ENCODE data around the gene ZSWIM1.
"Not testable (repeated sequence)": the region's sequence is repeated elsewhere in the genome, so short reads cannot be mapped to it uniquely, and the experiment has no call there.

Gene ZSWIM1

DNA sequence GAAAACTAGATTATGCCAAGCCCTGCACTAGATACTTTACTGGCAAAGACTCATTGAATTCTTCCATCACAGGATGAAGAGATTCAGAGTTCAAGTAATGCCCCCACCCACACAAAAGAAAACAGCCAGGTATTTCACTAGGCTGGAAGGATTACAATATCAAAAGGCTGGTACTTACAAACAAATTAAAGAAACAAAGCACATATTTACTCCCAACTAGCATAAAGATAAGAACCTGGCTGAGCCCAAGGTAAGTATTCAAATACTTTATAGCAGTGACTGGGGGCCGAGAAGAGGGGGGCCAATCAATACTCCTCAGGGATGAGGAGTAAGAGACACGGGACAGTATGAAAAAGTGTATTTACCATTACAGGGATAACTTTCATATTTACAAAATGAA lies 27.5 kb upstream of the ZSWIM1 start:
- in situ Hi-C loops (cut with MboI; ENCODE audit: low sequenced_read_pairs) = no loop called here

DNA sequence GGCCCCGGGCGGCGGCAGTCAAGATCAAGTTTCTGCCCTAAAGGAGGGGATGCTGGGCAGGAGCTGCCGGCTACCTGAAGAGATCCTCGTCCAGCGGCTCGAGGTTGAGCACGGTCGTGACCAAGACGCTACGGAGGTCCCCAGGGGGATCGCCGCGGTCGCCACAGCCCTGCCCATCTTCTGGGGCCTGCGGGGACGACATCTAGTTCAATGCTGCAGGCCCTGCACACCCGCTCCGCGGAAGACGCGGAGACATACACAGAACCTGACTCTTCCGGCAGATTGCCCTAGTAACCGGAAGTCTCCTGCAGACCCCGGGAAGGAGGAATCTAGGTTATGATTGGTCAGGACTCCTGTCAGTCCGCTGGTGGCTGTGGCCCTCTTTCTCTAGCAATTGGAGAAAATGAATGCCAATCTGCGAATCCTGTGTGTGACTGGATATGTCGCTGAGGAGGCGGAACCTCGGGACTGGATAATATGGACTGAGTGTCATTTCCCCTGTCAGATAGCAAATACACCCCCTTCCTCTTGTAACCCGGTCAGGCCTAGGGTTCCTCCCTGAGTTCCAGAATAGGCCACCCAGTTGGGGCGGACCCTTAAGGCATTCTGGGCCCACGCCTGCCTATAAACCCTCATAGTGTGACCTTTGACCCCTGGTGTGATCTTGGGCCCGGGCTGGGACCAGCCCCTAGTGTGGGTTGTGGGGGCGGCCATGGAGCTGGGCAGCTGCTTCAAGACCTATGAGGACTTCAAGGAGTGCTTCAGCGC lies 23.7 kb upstream of the ZSWIM1 start, which contains the start of the genes ACOT8 and ZSWIM3:
Gene ACOT8 (minus strand): TSS at position 279 of the 768 bp plus-strand sequence. CDS start 77 bp downstream, at position 202.
Gene ZSWIM3 (plus strand): TSS at position 501 of the 768 bp plus-strand sequence. CDS start 212 bp downstream, at position 713.
- in situ Hi-C loops (cut with MboI; ENCODE audit: low sequenced_read_pairs) = no loop called here

DNA sequence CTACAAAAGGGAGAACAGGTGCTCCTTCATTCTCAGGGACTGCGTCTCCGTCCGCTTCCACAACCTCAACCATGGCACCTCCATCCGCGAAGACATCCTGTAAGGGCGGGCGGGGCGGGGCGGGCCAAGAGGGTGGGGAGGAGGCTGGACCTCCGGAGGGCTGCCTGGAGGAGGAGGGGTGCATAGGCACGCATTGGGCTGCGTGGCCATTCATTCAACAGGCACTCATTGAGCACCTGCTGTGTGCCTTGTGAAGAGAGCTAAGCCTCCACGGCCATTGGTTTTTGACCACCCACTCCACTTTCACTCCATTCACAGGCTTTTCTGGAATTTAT lies 23.2 kb upstream of the ZSWIM1 start:
- in situ Hi-C loops (cut with MboI; ENCODE audit: low sequenced_read_pairs) = no loop called here

DNA sequence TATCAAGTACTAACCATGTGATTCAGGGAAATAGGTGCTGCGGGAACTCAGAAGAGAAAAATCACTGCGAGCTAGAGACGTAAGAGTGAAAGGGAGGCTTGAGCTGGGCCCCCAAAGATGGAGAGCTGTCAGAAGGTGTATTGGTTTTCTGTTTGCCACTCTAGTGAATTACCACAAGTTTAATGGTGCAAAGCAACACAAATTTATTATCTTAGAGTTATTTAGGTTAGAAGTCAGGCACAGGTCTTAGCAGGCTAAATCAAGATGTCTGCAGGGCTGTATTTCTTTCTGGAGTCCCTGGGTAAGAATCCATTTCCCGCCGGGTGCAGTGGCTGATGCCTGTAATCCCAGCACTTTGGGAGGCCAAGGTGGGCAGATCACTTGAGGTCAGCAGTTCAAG lies 21.1 kb upstream of the ZSWIM1 start:
- in situ Hi-C loops (cut with MboI; ENCODE audit: low sequenced_read_pairs) = no loop called here

DNA sequence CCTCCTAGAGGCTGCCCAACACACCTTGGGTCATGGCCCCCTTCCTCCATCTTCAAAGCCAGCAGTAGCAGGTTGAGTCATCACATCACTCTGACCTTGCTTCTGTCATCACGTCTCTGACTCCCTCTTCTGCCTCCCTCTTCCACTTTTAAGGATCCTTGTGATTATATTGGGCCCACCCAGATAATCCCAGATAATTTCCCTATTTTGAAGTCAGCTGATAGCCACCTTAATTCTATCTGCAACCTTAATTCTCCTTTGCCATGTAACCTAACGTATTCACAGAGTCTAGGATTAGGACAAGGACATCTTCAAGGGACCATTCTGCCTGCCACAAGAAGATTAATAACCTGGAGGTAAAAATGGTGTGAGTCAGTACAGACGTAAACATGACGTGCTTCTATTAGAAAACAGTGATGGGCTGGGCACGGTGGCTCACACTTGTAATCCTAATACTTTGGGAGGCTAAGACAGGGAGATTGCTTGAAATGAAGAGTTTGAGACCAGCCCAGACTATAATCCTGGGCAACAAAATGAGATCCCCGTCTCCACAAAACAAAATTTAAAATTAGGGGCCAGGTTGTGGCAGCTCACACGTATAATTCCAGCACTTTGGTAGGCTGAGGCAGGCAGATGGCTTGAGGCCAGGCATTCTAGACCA lies 20.3 kb upstream of the ZSWIM1 start:
- in situ Hi-C loops (cut with MboI; ENCODE audit: low sequenced_read_pairs) = no loop called here

DNA sequence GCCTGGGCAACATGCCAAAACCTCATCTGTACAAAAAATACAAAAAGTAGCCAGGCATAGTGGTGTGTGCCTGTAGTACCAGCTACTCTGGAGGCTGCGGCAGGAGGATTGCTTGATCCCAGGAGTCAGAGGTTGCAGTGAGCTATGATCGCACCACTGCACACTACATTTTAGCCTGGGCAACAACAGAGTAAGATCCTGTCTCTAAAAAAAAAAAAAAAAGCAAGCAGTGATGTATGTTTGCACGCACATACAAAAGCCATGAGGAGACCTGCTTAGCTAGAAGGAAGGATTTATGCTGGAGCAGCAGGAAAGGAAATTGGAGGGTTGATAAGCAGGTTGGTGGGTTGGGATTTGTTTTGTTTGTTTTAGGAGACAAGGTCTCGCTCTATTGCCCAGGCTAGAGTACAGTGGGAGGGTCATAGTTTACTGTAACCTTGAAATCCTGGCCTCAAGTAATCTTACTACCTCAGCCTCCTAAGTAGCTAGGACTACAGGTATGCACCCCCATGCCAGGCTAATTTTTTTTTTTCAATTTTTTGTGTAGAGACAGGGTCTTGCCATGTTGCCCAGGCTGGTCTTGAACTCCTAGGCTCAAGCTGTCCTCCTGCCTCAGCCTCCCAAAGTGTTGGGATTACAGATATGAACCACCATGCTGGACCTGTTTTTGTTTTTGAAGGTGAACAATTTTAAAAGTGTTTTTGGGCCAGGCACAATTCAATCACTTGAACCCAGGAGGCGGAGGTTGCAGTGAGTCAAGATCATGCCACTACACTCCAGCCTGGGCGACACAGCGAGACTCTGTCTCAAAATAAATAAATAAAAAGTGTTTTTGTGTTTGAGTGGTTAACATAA lies 19.6 kb upstream of the ZSWIM1 start:
- in situ Hi-C loops (cut with MboI; ENCODE audit: low sequenced_read_pairs) = no loop called here

DNA sequence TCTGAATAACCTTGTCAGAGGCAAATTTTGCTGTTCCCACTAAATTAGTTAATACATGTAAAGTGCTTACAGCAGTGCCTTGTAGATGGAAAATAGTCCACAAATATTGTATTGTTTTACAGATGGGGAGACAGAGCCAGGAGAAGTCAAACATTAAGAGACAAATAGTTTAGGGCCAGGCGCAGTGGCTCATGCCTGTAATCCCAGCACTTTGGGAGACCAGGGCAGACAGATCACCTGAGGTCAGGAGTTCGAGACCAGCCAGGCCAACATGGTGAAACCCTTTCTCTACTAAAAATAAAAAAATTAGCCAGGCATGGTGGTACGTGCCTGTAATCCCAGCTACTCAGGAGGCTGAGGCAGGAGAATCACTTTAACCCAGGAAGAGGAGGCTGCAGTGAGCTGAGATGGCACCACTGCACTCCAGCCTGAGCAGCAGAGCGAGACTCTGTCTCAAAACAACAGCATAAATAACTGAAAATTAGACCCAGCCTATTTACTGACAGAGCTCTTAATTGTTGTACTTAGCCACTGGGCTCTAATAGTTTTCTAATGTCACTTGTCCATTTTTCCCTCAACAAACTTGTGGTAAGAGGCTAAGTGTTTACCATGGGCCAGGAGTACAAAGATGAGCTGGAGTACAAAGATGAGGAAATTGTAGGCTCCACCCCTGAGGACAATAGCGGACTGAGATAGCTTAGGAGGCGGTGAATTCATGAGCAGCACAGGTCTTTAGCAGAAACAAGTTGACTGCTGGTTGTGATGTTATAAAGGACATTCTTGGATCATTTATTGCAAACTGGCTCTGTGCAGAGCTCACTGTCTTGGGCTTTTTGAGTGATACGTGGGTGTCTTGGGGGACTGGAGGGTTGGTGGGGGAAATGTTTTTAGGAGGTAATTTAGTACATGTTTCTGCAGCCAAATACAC lies 17.2 kb upstream of the ZSWIM1 start:
- in situ Hi-C loops (cut with MboI; ENCODE audit: low sequenced_read_pairs) = no loop called here

DNA sequence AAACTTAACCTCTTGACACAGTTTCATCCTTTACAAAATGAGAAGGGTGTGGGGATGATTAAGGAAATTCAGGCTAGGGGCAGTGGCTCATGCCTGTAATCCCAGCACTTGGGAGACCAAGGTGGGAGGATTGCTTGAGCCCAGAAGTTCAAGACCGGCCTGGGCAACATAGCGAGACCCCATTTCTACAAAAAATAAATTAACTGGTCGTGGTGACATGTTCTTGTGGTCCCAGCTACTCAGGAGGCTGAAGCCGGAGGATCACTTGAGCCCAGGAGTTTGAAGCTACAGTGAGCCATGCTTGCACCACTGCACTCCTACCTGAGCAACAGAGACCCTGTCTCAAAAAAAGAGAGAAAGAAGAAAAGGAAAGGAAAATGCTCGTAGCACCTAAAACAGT lies 14.6 kb upstream of the ZSWIM1 start:
- in situ Hi-C loops (cut with MboI; ENCODE audit: low sequenced_read_pairs) = no loop called here

DNA sequence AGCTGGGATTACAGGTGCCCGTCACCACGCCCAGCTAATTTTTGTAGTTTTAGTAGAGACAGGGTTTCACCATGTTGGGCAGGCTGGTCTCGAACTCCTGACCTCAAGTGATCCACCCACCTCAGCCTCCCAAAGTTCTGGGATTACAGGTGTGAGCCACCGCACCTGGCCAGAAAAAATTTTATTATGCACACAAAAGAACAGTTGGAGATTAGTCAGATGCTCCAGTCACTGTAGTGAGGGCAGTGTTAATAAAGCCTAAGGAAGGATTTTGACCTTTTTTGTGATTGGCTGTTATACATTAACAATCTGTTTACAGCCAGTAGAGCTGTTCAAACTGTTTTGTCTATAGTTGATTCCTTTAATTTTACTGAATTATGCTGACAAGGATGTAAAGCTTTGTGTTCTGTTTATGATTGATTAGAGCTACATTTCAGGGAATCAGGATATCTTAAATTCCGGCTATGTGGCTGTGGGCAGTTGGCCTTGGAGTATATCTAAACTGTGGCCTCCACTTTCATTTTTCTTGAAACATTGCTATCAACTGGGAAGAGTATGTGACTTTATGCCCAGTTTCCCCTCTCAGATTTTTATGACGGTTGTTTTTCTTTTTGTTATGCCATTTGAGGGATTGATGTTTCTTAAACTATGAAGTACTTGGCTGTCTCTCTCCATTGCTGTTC lies 13.8 kb upstream of the ZSWIM1 start:
- in situ Hi-C loops (cut with MboI; ENCODE audit: low sequenced_read_pairs) = no loop called here

DNA sequence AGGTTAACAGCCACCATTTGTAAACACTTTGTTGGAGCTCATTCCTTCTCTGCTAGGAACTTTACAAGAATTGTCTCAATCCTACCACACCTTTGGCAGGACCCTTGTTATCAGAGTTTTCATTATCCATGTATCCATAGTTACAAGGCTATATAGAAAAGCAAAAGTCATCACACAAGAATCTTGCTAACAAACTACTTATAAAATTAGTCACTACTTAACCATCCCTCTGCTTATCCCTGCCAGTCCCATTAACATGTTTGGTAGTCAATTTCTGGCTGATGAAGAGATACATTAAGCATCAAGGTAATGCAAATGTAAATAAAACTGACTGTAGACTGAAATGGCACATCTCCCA lies 13.2 kb upstream of the ZSWIM1 start:
- in situ Hi-C loops (cut with MboI; ENCODE audit: low sequenced_read_pairs) = no loop called here

DNA sequence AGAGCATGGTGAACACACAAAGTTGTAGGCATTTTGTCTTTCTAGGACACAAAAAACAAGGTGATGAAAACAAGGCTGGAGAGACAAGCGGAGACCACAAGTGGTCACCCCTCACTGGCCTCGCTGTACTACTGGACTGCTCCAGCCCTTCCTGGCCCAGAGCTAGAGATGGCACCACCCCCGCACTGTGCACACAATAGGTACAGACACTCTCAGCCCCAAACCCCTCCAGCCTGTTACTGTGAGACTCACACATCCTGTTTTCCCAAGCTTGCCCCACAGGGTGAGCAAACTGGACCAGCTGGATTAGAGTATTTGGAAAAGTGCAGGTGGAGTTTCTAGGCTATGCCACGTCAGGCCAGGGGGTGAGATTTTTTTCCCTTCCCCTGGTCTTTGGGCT lies 8.4 kb upstream of the ZSWIM1 start:
- in situ Hi-C loops (cut with MboI; ENCODE audit: low sequenced_read_pairs) = no loop called here

DNA sequence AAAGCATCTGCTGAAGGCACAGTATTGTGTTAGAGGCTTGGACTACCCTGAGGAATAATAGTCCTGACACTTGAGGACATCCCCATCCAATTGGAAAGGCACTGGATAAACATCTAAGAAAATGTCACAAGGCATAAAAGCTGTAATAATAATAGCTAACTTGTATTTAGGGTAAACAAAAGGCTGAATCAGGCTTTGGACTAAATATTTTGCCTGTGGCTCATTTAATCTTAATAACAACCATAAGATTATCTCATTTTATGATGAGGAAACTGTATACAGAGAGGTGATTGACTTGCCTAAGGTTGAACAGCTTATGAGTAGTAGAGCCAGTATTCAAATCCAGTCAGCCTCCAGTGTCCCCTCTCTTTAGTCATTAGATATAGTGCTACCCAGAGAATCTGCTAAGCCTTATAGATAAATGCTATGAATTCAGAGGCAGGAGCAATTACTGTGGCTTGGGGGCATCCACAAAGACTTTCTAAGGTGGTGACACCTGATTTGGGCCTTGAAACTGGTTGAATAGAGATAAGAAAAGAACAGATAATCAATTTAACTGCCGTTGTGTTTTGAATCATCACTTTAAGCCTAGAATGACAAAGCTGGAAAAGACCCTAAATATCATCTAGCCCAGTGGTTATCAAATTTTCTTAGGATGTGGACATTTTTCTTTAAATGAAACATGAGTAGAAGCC lies 7.5 kb upstream of the ZSWIM1 start:
- in situ Hi-C loops (cut with MboI; ENCODE audit: low sequenced_read_pairs) = no loop called here

DNA sequence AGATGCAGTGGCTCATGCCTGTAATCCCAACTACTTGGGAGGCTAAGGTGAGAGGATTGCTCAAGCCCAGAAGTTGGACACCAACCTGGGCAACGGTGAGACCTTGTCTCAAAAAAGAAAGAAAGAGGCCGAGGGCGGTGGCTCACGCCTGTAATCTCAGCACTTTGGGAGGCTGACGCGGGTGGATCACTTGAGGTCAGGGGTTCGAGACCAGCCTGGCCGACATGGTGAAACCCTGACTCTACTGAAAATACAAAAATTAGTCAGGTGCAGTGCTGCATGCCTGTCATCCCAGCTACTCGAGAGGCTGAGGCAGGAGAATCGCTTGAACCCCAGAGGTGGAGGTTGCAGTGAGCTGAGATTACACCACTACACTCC lies 6.9 kb upstream of the ZSWIM1 start:
- in situ Hi-C loops (cut with MboI; ENCODE audit: low sequenced_read_pairs) = not testable (repeated sequence)

DNA sequence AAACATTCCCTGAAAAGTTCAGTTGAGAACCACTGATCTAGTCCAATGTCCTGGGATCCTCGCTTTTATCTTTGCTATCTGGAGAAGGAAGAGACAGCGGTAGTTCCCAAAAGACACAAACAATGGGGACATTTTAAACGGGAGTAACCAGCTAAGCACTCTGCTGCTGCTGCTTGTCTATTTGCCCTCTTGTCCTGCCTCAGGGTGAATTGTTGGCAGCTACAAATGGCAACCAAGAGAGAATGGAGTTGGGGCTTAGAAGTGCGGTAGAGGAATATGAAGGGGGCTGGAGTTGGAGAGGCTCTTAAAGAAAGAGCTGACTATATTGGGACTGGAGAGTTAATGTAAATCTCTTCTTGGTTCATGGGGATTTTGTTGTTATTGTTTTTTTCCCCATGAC lies 6.5 kb upstream of the ZSWIM1 start:
- in situ Hi-C loops (cut with MboI; ENCODE audit: low sequenced_read_pairs) = no loop called here

DNA sequence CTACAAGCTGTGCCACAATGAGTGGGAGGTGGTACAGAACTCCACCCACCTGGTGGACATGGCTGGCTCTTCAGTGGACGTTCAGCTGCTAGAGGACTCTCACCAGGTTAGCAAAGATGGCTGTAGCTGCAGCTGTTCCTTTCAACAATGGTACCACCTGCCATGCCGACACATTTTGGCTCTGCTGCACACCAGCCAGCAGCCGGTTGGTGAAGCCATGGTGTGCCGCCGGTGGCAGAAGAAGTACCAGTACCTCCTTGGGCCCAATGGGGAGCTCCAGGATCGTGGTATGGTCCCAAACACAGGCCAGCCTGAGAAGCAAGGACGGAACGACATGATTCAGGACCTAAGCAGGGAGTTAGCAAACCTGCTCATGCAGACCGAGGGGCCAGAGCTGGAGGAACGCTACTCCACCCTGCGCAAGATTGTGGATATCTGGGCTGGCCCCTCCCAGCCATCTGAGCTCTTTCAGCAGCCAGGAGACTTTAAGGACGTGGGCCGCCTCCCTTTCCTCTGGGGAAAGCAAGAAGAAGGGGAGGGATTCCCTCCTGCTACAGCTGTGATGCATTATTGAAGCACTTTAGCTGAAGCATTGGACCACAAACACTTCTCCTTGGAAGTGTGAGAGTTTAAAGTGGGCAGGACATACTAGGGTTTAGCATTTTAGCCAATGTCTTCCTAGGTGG lies 2.8 kb upstream of the ZSWIM1 start:
- in situ Hi-C loops (cut with MboI; ENCODE audit: low sequenced_read_pairs) = no loop called here

DNA sequence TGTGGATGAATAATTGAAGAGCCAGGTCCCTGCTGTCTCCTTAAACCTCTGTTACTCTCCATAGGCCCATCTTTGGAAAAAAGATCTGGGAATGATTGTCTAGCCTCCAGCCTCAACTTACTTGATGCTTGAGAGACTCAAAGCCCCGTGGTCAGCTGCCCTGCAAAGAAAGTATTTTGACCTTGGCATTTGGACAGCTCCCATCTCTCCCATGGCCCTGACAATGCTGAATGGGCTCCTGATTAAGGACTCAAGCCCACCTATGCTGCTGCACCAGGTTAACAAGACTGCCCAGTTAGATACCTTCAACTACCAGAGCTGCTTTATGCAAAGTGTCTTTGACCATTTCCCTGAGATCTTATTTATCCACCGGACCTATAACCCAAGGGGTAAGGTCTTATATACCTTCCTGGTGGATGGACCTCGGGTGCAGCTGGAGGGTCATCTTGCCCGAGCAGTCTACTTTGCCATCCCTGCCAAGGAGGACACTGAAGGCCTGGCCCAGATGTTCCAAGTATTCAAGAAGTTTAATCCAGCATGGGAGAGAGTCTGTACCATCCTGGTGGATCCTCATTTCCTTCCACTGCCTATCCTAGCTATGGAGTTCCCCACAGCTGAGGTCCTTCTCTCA lies 1.6 kb downstream of the ZSWIM1 start:
- in situ Hi-C loops (cut with MboI; ENCODE audit: low sequenced_read_pairs) = no loop called here

DNA sequence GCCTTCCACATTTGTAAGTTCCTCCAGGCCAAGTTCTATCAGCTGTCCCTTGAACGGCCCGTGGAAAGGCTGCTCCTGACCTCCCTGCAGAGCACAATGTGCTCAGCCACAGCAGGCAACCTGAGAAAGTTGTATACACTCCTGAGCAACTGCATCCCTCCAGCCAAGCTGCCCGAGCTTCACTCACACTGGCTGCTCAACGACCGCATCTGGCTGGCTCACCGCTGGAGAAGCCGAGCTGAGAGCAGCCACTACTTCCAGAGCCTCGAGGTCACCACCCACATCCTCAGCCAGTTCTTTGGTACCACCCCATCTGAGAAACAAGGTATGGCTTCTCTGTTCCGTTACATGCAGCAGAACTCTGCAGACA lies 2.1 kb downstream of the ZSWIM1 start:
- in situ Hi-C loops (cut with MboI; ENCODE audit: low sequenced_read_pairs) = no loop called here

DNA sequence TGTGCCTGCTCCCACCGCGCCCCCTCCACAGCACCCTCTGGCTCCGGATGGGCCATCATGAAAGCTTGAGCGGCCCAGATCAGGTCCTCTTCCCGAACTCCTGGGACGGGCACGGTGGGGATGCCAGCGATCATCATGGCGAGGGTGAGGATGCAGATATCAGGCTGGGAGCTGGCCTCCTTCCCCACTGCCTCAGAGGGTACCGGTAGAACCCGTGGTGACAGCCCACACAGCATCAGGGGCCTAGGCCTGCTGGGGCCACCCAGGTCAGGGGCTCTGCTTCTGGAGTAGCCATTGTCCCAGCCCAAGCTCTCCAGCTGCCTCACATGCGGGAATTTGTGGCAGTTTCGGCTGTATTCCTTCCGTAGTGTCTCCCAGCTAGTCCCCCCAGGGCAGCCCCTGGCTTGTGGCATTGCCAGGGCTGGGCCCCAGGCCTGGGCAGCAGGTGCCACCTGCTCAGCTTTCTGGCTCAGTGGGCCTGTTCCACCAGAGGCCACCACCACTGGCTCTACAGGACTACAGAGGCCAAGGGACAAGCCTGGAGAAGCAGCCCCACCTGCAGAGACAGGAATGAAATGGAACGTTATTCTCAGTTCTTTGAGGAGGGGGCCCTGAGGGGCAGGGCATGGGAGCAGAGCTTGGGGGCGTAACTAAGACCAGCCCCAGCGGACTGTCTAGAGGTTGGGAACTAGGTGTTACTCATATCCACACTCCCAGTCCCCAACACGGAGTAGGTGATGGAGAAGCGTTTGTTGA lies 5.7 kb downstream of the ZSWIM1 start:
- in situ Hi-C loops (cut with MboI; ENCODE audit: low sequenced_read_pairs) = no loop called here

Measured in HL-60/S4 treated with phorbol 12-myristate 13-acetate at 8.2 ng/mL for 4 days and 3 days (cell line).